ENCODE data around the gene ADARB1. TPM values are rescaled to one million over a fixed set of nuclear protein-coding genes. Genes with fewer than 3 reads are reported as not detected.

Gene ADARB1
- total RNA-seq, 1 donor: 18.4 TPM

DNA sequence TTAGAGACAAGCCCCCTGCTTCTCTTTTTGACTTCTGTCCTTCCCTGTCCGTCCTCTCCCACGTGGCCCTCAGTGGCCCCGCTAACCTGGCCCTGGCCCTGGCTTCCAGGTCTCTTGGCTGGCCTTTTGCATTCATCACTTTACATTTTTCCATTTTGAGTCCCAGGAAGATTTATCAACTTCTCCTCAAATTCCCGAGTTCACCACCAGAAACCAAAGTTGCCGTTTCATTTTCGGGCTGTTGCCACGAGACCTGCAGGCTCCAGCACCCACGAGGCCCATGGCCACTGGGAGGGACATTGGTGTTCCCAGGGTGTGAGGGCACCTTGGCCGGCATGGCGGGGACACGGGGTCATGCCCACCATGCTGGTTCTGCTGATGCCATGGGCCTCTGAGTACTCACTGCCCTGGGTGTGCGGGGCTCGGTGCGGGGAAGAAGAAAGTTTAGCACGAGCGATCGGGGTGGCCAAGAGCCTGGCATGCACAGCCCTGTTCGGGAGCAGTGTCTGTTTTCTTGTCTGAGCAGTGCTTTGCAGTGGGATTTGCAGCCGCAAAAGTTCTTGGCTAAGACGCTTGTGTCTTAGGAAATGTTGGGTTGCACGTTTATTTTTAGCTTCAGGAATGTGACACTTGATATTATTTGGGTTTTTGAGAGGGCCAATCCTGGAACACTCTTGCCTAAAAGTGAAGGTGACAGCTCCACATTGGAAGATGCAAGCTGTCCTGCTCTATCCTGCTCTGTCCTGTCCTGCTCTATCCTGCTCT, 40.4 kb upstream of the ADARB1 start:
- no peak overlapping the region for H3K4me3 ChIP-seq (ENCODE audit: low read length)
- H3K9me3 ChIP-seq (ENCODE audit: low read depth, low read length): peaks cover 4% of the 10 kb centered on the region
- H3K27me3 ChIP-seq (ENCODE audit: insufficient read depth, low read length): no peaks in the 10 kb centered on the region
- peaks cover 1% of the 10 kb centered on the region for H3K4me1 ChIP-seq (ENCODE audit: insufficient read depth, low read length)

DNA sequence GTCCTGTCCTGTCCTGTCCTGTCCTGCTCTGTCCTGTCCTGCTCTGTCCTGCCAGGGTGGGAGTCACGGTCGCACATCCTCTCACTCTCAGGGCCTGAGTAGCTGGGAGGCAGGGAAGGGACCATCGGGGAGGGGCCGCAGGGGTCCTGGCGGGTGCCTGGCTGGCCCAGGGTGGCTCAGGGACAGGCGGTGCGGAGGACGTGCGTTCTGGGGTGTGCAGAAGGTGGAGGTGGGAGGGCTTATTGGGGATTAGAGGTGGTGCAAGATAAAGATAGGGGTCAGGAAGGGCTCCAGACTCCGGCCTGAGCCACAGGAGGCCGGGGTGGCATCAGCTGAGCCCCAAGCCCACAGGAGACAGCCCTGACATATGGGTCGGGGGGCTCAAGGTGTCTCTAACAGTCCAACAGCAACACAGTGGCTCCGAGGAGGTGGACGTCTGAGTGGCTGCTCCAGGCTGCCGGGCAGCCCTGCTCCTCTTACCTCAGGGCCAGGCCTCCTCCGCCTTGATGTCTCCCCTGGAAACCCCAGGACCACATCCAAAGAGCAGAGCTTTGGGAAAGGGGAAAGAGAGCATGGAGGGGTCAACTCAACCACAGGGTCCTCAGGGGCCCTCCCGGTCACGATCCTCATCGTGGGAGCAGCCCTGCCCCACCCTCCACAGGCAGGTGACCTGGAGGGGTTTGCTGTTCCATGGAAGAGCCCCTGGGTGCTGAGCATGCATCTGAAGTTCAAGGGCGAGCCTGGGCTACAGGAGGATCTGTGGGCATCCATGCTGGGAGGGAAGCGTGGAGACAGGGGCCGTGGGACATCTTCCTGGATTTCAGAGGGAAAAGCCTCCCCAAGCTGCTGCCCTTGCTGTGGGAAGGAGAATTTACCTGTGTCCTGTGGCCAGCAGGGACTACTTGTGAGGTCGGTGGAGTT, 39.6 kb upstream of the ADARB1 start:
- Histone ChIP-seq H3K9me3 (ENCODE audit: low read depth, low read length) (peaks cover 4% of the 10 kb centered on the region), H3K4me1 (ENCODE audit: insufficient read depth, low read length) (peaks cover 10% of the 10 kb centered on the region), H3K4me3 (ENCODE audit: low read length) (no peak overlapping the region)

DNA sequence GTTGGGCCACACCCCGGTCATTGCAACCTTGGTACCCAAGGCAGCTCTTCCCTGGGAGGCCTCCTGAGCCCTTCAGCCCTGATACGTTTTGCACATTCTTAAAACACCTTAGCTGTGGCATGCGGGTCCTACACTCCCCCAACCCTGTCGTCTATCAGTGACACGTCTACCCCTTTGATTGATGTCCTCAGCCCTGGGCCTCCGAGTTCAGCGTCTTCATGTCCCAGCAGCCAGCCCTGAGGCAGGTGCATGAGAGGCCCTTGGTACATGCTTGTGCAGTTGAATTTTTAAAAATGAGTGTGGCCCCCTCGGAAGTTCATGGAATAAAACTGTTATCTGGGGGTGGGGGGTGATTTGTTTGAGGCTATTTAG, 38.9 kb upstream of the ADARB1 start:
- Histone ChIP-seq H3K9me3 (ENCODE audit: low read depth, low read length) (peaks cover 4% of the 10 kb centered on the region), H3K4me1 (ENCODE audit: insufficient read depth, low read length) (peaks cover 16% of the 10 kb centered on the region), H3K27me3 (ENCODE audit: insufficient read depth, low read length) (no peaks in the 10 kb centered on the region), H3K4me3 (ENCODE audit: low read length) (no peak overlapping the region)

More for the DNA sequence above, 39.6 kb upstream of the ADARB1 start:
- H3K27me3 ChIP-seq (ENCODE audit: insufficient read depth, low read length): no peaks in the 10 kb centered on the region

DNA sequence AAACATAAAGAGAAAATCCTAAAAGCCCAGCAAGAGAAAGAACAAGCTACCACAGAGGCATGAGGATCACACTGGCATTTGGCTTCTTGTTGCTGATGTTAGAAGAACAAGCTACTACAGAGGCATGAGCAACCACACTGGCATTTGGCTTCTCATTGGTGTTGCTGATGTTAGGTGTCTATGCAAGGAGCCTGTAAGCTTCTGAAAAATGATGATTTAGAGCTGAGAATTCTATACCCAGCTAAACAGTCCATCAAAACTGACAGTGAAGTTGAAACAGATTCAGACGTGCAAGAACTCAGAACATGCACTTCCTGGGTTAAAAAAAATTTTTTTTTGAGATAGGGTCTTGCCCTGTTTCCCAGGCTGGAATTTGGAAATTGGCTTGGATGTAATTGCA, 37.8 kb upstream of the ADARB1 start:
- H3K4me1 ChIP-seq (ENCODE audit: insufficient read depth, low read length): peaks cover 28% of the 10 kb centered on the region
- H3K4me3 ChIP-seq (ENCODE audit: low read length): no peak overlapping the region
- H3K9me3 ChIP-seq (ENCODE audit: low read depth, low read length): peaks cover 4% of the 10 kb centered on the region
- H3K27me3 ChIP-seq (ENCODE audit: insufficient read depth, low read length): no peaks in the 10 kb centered on the region

DNA sequence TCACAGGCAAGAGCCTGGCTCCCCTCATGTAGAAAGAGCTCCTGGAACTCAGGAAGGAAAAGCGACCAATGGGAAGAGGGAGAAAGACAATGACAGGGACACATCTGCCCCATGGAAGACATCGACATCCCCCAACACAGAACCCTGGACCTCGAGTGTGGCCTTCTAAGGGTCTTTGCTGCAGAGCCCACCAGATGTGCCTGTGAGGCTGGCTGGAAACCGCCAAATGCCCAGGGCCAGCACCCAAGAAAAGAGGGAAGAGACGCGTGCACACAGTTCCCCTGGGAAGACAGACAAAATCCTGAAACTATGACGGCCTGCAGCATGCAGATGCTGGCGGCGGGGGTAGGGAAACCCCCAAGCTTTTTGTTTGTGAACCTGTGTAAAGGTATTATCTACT, 36.4 kb upstream of the ADARB1 start:
- Histone ChIP-seq H3K4me3 (ENCODE audit: low read length) (no peak overlapping the region), H3K27me3 (ENCODE audit: insufficient read depth, low read length) (no peaks in the 10 kb centered on the region), H3K4me1 (ENCODE audit: insufficient read depth, low read length) (peaks cover 31% of the 10 kb centered on the region), H3K9me3 (ENCODE audit: low read depth, low read length) (peaks cover 4% of the 10 kb centered on the region)

DNA sequence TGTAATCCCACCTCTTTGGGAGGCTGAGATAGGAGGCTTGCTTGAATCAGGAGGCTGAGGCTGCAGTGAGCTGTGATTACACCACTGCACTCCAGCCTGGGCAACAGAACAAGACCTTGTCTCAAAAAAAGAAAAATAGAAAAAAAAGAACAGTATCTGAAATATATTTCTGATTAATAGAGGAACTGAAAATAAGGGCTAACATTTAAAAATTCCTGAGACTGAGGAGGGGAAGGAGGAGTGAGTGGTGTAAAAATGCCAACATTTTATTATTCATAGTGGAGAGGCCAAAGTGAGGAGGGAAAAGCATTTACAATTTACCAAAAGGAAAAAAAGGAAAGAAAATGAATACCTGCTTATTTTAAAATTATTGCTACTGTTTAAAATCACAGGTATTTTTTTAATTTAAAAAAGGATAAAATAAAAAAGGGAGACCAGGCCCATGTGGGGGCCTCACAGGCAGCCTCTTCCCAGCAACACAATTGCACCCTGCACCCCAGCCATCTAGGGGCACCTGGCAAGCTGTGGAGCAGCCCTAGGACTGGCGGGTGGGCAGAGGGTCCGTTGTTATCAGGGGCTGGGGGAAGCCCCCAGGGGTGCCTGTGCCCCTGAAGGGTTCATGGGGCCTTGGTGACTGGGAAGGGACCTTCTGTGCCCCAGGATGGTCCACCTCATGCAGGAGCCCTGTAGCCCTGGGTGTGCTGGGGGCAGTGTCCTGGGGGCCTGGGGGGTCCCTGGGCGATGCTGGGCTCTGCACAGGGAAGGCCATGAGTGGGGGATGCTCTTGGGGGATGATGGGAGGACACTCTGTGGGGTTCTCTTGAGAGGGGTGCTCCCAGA, 34.8 kb upstream of the ADARB1 start:
- peaks cover 4% of the 10 kb centered on the region for H3K9me3 ChIP-seq (ENCODE audit: low read depth, low read length)
- H3K4me3 ChIP-seq (ENCODE audit: low read length): no peak overlapping the region
- H3K4me1 ChIP-seq (ENCODE audit: insufficient read depth, low read length): peaks cover 31% of the 10 kb centered on the region
- H3K27me3 ChIP-seq (ENCODE audit: insufficient read depth, low read length): no peaks in the 10 kb centered on the region

DNA sequence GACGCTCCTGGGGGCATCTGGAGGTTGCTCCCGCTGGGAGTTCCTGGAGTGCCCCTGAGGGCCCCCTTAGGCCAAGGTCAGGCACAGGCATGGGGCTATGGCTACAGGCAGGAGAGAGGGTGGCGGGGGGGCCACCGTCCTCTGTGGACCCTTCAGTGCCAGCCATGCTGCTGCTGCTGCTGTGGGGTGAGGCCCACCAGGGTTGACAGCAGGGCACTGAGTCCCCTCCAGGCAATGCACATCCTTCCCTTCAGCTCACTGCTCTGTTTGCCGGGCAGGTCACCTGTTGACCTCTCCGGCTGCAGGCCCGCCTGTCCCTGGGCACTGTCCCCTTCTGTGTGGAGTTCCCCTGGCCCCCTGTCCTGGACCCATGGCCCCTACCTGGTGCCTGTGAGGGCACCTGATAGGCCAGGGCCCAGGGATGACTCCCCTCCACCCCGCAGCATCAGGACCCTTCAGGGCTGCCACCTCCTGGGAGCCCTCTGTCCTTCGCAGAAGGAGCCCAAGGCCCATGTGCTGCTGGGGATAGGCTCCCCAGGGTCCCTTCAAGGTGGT, 34.1 kb upstream of the ADARB1 start:
- Histone ChIP-seq H3K4me1 (ENCODE audit: insufficient read depth, low read length) (peaks cover 31% of the 10 kb centered on the region), H3K4me3 (ENCODE audit: low read length) (no peak overlapping the region), H3K9me3 (ENCODE audit: low read depth, low read length) (peaks cover 4% of the 10 kb centered on the region), H3K27me3 (ENCODE audit: insufficient read depth, low read length) (no peaks in the 10 kb centered on the region)

DNA sequence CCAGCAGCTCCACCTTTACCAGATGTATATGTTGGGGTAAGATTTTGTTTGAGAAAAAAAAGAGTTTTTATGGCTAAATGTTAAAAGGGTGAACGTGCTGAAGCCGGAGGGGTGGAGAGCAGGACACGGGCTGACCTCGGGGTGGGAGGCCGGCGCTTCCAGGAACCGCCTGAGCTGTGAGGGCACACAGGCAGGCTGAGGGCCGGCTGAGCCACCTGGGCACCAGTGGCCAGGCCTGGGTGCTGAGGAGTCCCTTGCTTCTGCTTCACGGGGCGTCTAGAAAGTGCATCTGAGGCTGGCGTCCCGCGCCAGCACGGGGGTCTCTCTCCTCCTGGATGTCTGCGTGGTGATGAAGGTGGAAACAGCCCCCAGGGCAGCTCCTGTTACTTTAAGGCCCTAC, 33.6 kb upstream of the ADARB1 start:
- no peaks in the 10 kb centered on the region for H3K27me3 ChIP-seq (ENCODE audit: insufficient read depth, low read length)
- peaks cover 31% of the 10 kb centered on the region for H3K4me1 ChIP-seq (ENCODE audit: insufficient read depth, low read length)
- peaks cover 4% of the 10 kb centered on the region for H3K9me3 ChIP-seq (ENCODE audit: low read depth, low read length)
- no peak overlapping the region for H3K4me3 ChIP-seq (ENCODE audit: low read length)

DNA sequence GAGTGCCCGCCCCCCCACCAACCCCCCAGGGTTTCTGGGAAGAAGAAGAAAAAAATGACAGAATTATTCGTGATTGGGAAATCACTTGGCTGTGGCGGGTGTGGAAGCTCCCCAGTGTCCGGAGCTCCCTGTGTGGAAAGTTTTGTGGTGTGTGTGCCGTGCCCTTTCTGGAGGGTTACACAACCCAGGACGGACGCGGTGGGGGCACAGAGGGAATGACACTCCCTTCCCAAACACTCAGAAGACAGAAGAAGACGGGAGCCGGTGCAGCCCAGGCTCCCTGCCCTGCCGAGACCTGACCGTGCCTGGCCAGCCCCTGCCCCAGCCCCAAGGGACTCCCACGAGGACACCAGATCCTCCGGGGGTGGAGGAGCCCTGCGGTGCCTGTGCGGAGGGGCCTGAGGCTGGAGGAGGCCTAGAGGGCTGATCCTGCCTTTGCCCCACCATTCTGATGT, 33.0 kb upstream of the ADARB1 start:
- H3K4me1 ChIP-seq (ENCODE audit: insufficient read depth, low read length): peaks cover 31% of the 10 kb centered on the region

DNA sequence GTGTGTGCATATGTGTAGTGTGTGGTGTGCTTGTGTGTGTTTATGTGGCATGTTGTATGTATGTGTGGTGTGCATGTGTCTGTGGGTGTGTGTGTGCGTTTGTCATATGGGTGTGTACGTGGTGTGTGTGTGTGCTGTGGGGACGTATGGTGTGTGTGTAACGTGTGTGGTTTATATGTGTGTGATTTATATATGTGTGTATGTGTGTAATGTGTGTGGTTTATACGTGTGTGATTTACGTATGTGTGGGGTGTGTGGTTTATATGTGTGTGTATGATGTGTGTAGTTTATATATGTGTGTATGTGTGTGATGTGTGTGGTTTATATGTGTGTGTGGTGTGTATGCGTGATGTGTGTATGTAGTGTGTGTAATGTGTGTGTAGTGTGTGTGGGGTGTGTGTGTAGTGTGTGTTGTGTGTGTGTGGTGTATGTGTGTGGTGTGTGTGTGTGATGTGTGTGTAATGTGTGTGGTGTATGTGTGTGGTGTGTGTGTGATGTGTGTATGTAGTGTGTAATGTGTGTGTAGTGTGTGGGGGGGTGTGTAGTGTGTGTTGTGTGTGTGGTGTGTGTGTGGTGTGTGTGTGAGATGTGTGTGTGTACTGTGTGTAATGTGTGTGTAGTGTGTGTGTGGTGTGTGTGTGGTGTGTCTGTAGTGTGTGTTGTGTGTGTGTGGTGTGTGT, 32.3 kb upstream of the ADARB1 start:
- Histone ChIP-seq H3K4me1 (ENCODE audit: insufficient read depth, low read length) (peaks cover 31% of the 10 kb centered on the region), H3K4me3 (ENCODE audit: low read length) (no peak overlapping the region), H3K9me3 (ENCODE audit: low read depth, low read length) (no peaks in the 10 kb centered on the region), H3K27me3 (ENCODE audit: insufficient read depth, low read length) (no peaks in the 10 kb centered on the region)

More for the DNA sequence above, 33.0 kb upstream of the ADARB1 start:
- H3K27me3 ChIP-seq (ENCODE audit: insufficient read depth, low read length): no peaks in the 10 kb centered on the region
- H3K4me3 ChIP-seq (ENCODE audit: low read length): no peak overlapping the region
- H3K9me3 ChIP-seq (ENCODE audit: low read depth, low read length): peaks cover 4% of the 10 kb centered on the region

DNA sequence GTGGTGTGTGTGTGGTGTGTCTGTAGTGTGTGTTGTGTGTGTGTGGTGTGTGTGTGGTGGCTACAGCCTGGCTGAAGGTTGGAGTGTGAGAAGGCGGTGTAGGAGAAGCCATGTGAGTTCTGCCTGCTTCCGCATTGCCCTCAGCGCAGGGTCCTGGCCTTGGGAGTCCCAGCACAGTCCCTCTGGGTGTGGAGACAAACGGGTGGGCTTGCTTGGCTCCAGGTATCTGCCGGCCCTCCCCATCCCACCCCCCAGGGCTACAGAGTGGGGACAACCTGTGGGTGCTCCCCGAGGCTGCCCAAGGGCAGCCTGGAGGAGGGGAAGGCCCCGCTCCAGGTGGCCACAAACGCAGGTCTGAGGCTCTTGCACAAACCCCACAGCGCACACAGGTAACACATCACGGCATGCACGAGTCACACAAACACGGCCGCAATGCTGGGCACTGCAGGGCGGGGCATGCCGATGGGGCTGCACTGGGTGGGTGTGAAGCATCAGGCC, 31.7 kb upstream of the ADARB1 start:
- H3K4me1 ChIP-seq (ENCODE audit: insufficient read depth, low read length): peaks cover 31% of the 10 kb centered on the region
- no peaks in the 10 kb centered on the region for H3K9me3 ChIP-seq (ENCODE audit: low read depth, low read length)
- no peak overlapping the region for H3K4me3 ChIP-seq (ENCODE audit: low read length)
- H3K27me3 ChIP-seq (ENCODE audit: insufficient read depth, low read length): no peaks in the 10 kb centered on the region

DNA sequence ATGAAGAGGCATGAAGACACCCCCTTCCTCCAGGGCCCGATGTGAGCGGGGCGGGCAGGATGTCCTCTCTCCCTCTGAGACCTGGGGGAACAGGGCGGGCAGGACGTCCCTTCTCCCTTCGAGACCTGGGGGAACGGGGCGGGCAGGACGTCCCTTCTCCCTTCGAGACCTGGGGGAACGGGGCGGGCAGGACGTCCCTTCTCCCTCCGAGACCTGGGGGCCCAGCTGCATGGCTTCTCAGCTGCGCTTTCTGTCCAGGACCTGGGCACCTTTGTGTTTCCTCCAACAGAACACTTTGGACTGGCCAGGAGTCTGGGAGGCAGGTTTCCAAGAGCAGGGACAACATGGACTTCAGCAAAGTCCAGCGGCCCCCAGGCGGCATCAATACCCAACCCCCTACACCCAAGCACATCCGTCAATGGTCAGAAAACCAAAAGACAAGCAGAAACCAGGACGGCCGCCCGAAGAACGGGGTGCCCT, 30.8 kb upstream of the ADARB1 start:
- Histone ChIP-seq H3K4me3 (ENCODE audit: low read length) (no peak overlapping the region), H3K27me3 (ENCODE audit: insufficient read depth, low read length) (no peaks in the 10 kb centered on the region), H3K4me1 (ENCODE audit: insufficient read depth, low read length) (peaks cover 31% of the 10 kb centered on the region), H3K9me3 (ENCODE audit: low read depth, low read length) (no peaks in the 10 kb centered on the region)

DNA sequence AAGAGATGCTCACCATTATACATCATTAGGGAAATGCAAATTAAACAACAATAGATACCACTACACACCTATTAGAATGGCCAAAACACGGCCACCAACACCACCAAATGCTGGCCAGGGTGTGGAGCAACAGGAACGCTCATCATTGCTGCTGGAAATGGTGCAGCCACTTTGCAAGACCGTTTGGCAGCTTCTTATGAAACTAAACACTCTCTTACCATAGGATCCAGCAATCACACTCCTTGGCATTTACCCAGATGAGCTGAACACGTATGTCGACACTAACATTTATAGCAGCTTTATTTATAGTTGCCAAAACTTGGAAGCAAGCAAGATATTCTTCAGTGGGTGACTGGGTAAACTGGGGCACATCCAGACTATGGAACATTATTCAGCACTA, 28.9 kb upstream of the ADARB1 start:
- Histone ChIP-seq H3K4me3 (ENCODE audit: low read length) (no peak overlapping the region), H3K9me3 (ENCODE audit: low read depth, low read length) (no peaks in the 10 kb centered on the region), H3K27me3 (ENCODE audit: insufficient read depth, low read length) (no peaks in the 10 kb centered on the region), H3K4me1 (ENCODE audit: insufficient read depth, low read length) (peaks cover 15% of the 10 kb centered on the region)

DNA sequence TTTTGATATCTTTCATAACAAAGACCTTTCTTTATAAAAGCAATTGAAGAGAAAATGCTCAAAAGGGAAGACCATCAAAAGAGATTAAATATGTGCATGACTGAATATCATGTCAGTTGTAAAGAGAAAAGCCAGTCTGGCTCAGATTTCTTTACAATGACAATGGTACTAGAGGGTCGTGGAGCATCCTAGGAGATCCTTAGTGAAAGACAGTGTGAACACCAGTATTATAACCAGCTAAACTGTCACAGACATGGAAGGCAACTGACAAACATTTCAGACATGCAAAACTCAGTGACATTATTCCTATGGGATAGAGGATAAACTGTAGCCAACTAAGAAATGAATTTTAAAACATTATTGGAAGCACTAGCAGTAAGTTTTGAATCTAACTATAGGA, 27.1 kb upstream of the ADARB1 start:
- Histone ChIP-seq H3K9me3 (ENCODE audit: low read depth, low read length) (no peaks in the 10 kb centered on the region), H3K4me3 (ENCODE audit: low read length) (no peak overlapping the region), H3K27me3 (ENCODE audit: insufficient read depth, low read length) (no peaks in the 10 kb centered on the region), H3K4me1 (ENCODE audit: insufficient read depth, low read length) (no peaks in the 10 kb centered on the region)

All from mononuclear cell (primary cell).